GM12801 (cell line): ENCODE data around the gene GPM6B.

Experiments
- TF ChIP-seq, protein P1 (sequence below): IDR thresholded peaks from one replicate; pipeline ENCODE4 v1.5.1; 2011; ENCODE audit warnings: control low read depth; ENCODE audit not compliant: insufficient read length; ENCODE audit errors: extremely low read depth

The GPM6B gene

GRCh38 chrX:13721371-13721770, 95.5 kb downstream of the GPM6B start:
- TF ChIP-seq, protein P1, sequence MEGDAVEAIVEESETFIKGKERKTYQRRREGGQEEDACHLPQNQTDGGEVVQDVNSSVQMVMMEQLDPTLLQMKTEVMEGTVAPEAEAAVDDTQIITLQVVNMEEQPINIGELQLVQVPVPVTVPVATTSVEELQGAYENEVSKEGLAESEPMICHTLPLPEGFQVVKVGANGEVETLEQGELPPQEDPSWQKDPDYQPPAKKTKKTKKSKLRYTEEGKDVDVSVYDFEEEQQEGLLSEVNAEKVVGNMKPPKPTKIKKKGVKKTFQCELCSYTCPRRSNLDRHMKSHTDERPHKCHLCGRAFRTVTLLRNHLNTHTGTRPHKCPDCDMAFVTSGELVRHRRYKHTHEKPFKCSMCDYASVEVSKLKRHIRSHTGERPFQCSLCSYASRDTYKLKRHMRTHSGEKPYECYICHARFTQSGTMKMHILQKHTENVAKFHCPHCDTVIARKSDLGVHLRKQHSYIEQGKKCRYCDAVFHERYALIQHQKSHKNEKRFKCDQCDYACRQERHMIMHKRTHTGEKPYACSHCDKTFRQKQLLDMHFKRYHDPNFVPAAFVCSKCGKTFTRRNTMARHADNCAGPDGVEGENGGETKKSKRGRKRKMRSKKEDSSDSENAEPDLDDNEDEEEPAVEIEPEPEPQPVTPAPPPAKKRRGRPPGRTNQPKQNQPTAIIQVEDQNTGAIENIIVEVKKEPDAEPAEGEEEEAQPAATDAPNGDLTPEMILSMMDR: no peak
